ENCODE results near the gene DENND2A. TPM values are rescaled to one million over a fixed set of nuclear protein-coding genes. Genes with fewer than 3 reads are reported as not detected.

Gene DENND2A
- total RNA-seq, 2 donors from 2014 or later = not detected

Other genes starting within 250 kb of the DENND2A start
- 10 to 100 TPM; 23.8 to 26.4 TPM for gene SLC37A3, start 242.3 kb downstream of the DENND2A start, total RNA-seq
- 1 to 10 TPM; 2.1 TPM for gene RAB19, start 236.8 kb downstream of the DENND2A start, total RNA-seq
- 100 to 1,000 TPM; 106 to 128 TPM for gene MKRN1, start 161.3 kb downstream of the DENND2A start, total RNA-seq
- gene ADCK2, start 32.1 kb upstream of the DENND2A start, total RNA-seq = 10 to 100 TPM; 12.7 to 17.9 TPM
- 100 to 1,000 TPM in 1 of 2 donors, 10 to 100 TPM in 1; 92.5 to 109 TPM for gene NDUFB2, start 55.9 kb upstream of the DENND2A start, total RNA-seq